ENCODE data around the gene LPIN1.

DNA sequence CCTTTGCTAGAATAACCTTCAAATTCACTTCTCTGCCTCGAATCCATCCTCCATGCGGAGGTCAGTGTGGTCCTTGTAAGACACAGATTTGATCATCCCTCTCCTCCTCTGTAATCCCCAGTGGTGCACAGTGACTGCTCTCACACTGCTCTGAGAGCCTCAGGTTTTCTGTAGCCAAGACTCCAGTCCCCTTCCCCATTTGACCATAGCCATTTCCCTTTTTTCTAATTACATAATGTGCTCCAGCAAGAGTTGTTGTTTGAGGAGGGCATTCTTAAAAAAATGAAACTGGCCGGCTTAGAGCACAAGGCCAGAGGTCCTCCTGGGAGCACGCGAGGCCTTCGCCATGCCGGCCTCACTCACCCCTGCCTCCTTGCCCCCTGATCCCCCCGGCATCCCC, 34.7 kb upstream of the LPIN1 start:
- TF ChIP-seq GATA3 (IDR thresholded peaks at IDR 0.05; ENCODE audit: low read depth, low read length), result no peak
- no peak for TF ChIP-seq GATA2 (IDR thresholded peaks at IDR 0.05; ENCODE audit: low read depth, low read length)

All from SH-SY5Y (cell line).